AG04450 (cell line): ENCODE results near the gene IMP4. TPM values are rescaled to one million over a fixed set of nuclear protein-coding genes. Genes with fewer than 3 reads are reported as not detected.

ENCODE experiments used
- CTCF ChIA-PET: fragments of 300-600, 350-600 bp; formaldehyde crosslinking; extraction: SDS; loops from one replicate; lab custom pipeline; 2022; ENCODE audit warnings: antibody characterized with exemption, inconsistent platforms; lab: Charles Lee
- POLR2A ChIA-PET: fragments of 350-600 bp; formaldehyde crosslinking; extraction: SDS; loops from one replicate; lab custom pipeline; 2021; ENCODE audit warnings: antibody characterized with exemption, inconsistent platforms; lab: Yijun Ruan, JAX
- DNase-seq: peaks from one replicate; pipeline ENCODE4 v3.0.0-alpha.2; 2011; ENCODE audit warnings: low read depth, low spot score
- H3K27ac ChIP-seq: one replicate; pipeline ENCODE4 v1.5.1; 2012; ENCODE audit warnings: low read depth, low read length, control low read depth
- H3K27me3 ChIP-seq: one replicate; pipeline ENCODE4 v1.6.0; 2012; ENCODE audit warnings: low read length; ENCODE audit not compliant: control insufficient read depth, insufficient read depth
- H3K4me3 ChIP-seq: 2 replicates; pipeline ENCODE4 v1.5.1; 2011; ENCODE audit warnings: mild to moderate bottlenecking, low read depth, low read length, control low read depth
- H3K9me3 ChIP-seq: 2 replicates; pipeline ENCODE4 v1.5.1; 2012; ENCODE audit warnings: low read length; ENCODE audit not compliant: control insufficient read depth, insufficient read depth
- CTCF ChIP-seq: IDR thresholded peaks from 2 replicates; pipeline ENCODE4 v1.5.1; 2011; ENCODE audit warnings: low read depth, low read length, control low read depth, inconsistent platforms
- polyA plus RNA-seq: library from polyadenylated mRNA; depleted of rRNA; stranded (reverse); fragments of >200 nt; gene quantifications from 2 replicates; pipeline ENCODE4 v1.2.3, GENCODE V29; 2011

IMP4 gene
- polyA plus RNA-seq, 1 experiment: 51.0 TPM

GRCh38 chr2:130355172-130355577 is 12.5 kb downstream of the IMP4 start:
- Histone ChIP-seq H3K27me3 (no peaks in the 10 kb centered on the region), H3K9me3 (no peaks in the 10 kb centered on the region; the same call in 1 of the 2 replicates), H3K4me3 (peak overlapping the region; percentile 68), H3K27ac (no peak overlapping the region)
- ChIA-PET CTCF (interaction anchor here (1.0 to 2.1 kb wide), 6 partner anchors 11 to 174 kb away, joined by 5 to 11 read pairs (median 7); partner anchors contain the start of gene SMPD4), POLR2A (interaction anchor here (1.5 kb wide), 1 partner anchor 35 kb away, joined by 4 read pairs; no protein-coding TSS in a partner anchor)
- no peak for DNase-seq
- TF ChIP-seq CTCF: no peak

GRCh38 chr2:130355578-130356431 is 13.1 kb downstream of the IMP4 start, which contains the start of gene PTPN18:
TSS of gene PTPN18 (plus strand) at chr2:130356056. CDS start at chr2:130356108, 52 bp downstream.
- POLR2A ChIA-PET: interaction anchor here (1.0 to 1.5 kb wide), 5 partner anchors 13 to 35 kb away, joined by 3 to 22 read pairs (median 3); partner anchors contain the start of gene IMP4
- H3K27ac ChIP-seq: no peak within 1 kb of the TSS

GRCh38 chr2:130357864-130358263 is 15.2 kb downstream of the IMP4 start:
- no peak for TF ChIP-seq CTCF
- ChIA-PET POLR2A (no interaction called here), CTCF (no interaction called here)
- no peaks in the 10 kb centered on the region; the same call in 1 of the 2 replicates for H3K9me3 ChIP-seq
- no peak overlapping the region for H3K27ac ChIP-seq
- DNase-seq: no peak
- H3K27me3 ChIP-seq: no peaks in the 10 kb centered on the region
- no peak overlapping the region for H3K4me3 ChIP-seq

More at GRCh38 chr2:130355578-130356431, 13.1 kb downstream of the IMP4 start, which contains the start of gene PTPN18:
- CTCF ChIA-PET: interaction anchor here (1.0 to 2.1 kb wide), 7 partner anchors 11 to 175 kb away, joined by 3 to 11 read pairs (median 5); partner anchors contain the start of gene SMPD4
- no peaks in the 10 kb centered on the region for H3K27me3 ChIP-seq
- H3K4me3 ChIP-seq: peak within 1 kb of the TSS; percentile 68
- peak; percentile 50 for TF ChIP-seq CTCF
- peak; percentile 61 for DNase-seq
- H3K9me3 ChIP-seq: no peaks in the 10 kb centered on the region; the same call in 1 of the 2 replicates

- H3K4me3 ChIP-seq: no peak overlapping the region
- H3K9me3 ChIP-seq: no peaks in the 10 kb centered on the region; the same call in 1 of the 2 replicates
- ChIA-PET POLR2A (no interaction called here), CTCF (no interaction called here)
- no peak for DNase-seq
- no peaks in the 10 kb centered on the region for H3K27me3 ChIP-seq
- TF ChIP-seq CTCF: no peak
- H3K27ac ChIP-seq: no peak overlapping the region
Observed at GRCh38 chr2:130358420-130359350, 16.0 kb downstream of the IMP4 start.
